Smooth muscle cell (in vitro differentiated cells): ENCODE data around the gene PIAS1. TPM values are rescaled to one million over a fixed set of nuclear protein-coding genes. Genes with fewer than 3 reads are reported as not detected.
"Not testable (repeated sequence)": the region's sequence is repeated elsewhere in the genome, so short reads cannot be mapped to it uniquely, and the experiment has no call there.

Source experiments
- DNase-seq: peaks from one replicate; lab custom pipeline; 2025; ENCODE audit not compliant: unreplicated experiment; lab: John Stamatoyannopoulos, UW
- H2AFZ ChIP-seq: fragments of 200-600 bp; sonication (generic); 2 replicates; pipeline ENCODE4 v1.6.0; 2016; ENCODE audit warnings: antibody characterized with exemption, low read depth, mild to moderate bottlenecking
- H3F3A ChIP-seq: fragments of 200-600 bp; sonication (generic); 2 replicates; pipeline ENCODE4 v1.6.0; 2017; ENCODE audit warnings: antibody characterized with exemption, low read depth
- H3K27ac ChIP-seq: fragments of 200-600 bp; sonication (generic); 2 replicates; pipeline ENCODE4 v1.5.1; 2016; ENCODE audit warnings: low read depth, mild to moderate bottlenecking
- H3K27me3 ChIP-seq: fragments of 200-600 bp; sonication (generic); 2 replicates; pipeline ENCODE4 v1.6.1; 2016; ENCODE audit warnings: low read depth, mild to moderate bottlenecking
- H3K36me3 ChIP-seq: fragments of 200-600 bp; sonication (generic); 2 replicates; pipeline ENCODE4 v1.5.1; 2016; ENCODE audit warnings: low read depth
- H3K4me1 ChIP-seq: fragments of 200-600 bp; sonication (generic); 2 replicates; pipeline ENCODE4 v1.5.1; 2016; ENCODE audit warnings: low read depth
- H3K4me2 ChIP-seq: fragments of 200-600 bp; sonication (generic); 2 replicates; pipeline ENCODE4 v1.6.0; 2016; ENCODE audit warnings: mild to moderate bottlenecking
- H3K4me3 ChIP-seq: fragments of 200-600 bp; sonication (generic); 2 replicates; pipeline ENCODE4 v1.5.1; 2016; ENCODE audit warnings: mild to moderate bottlenecking
- H3K79me2 ChIP-seq: fragments of 200-600 bp; sonication (generic); 2 replicates; pipeline ENCODE4 v1.6.0; 2016; ENCODE audit warnings: low read depth, mild to moderate bottlenecking
- H3K9ac ChIP-seq: fragments of 200-600 bp; sonication (generic); 2 replicates; pipeline ENCODE4 v1.6.0; 2016; ENCODE audit warnings: low read depth
- H3K9me3 ChIP-seq: fragments of 200-600 bp; sonication (generic); replicated peaks from 2 replicates; pipeline ENCODE4 v1.5.1; 2016; ENCODE audit warnings: low read depth
- H4K20me1 ChIP-seq: fragments of 200-600 bp; sonication (generic); 2 replicates; pipeline ENCODE4 v1.6.0; 2016; ENCODE audit warnings: low read depth
- WGBS: methylation state at CpG from one replicate; pipeline ENCODE4 v1.1.7; 2016; ENCODE audit warnings: low lambda C conversion rate; 5-methylcytosine and 5-hydroxymethylcytosine counted together
- polyA plus RNA-seq: library from polyadenylated mRNA; unstranded; fragments of >200 nt; fragmentation: Nextera tagmentation; extraction: Ambion mirVana; gene quantifications from 2 replicates; pipeline ENCODE4 v1.2.1, GENCODE V29; 2016
- total RNA-seq: library from RNA; depleted of rRNA; stranded (reverse); fragments of >200 nt; gene quantifications from 2 replicates; pipeline ENCODE4 v1.2.3, GENCODE V29; 2014
- TF ChIP-seq, protein P1 (sequence below): fragments of 200-600 bp; sonication (generic); IDR thresholded peaks from 2 replicates; pipeline ENCODE4 v1.5.1; 2017; ENCODE audit warnings: borderline replicate concordance, mild to moderate bottlenecking, antibody characterized with exemption; ENCODE audit not compliant: insufficient read depth, poor library complexity, severe bottlenecking

The PIAS1 gene
- total and polyA plus RNA-seq, 2 experiments from 2014 or later = 46.4 to 56.1 TPM

DNA sequence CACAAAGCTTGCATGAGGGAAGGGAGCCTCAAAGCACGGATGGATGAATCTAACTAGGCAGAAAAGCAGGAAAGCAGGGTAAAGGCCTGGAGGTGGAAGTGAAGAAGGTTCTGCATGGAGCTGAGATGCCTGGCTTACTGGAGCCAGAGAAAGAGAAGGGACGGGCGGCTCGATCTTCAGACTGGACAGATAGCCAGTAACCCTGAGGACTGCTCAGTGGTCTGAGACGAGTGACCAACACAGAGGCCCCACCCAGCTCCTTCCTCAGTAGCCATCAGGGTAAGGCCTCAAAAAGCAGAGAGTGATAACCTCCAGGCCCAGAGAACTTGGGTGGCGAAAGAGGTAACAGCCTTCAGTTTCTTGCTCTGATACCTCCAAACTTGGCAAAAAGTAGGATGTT is 169.1 kb downstream of the PIAS1 start:
- no peak overlapping the region for H3K27ac ChIP-seq
- no peak overlapping the region for H2AFZ ChIP-seq
- H4K20me1 ChIP-seq = peaks cover 4% of the 10 kb centered on the region
- no peaks in the 10 kb centered on the region for H3K9me3 ChIP-seq
- no peaks in the 10 kb centered on the region for H3K36me3 ChIP-seq
- H3K9ac ChIP-seq = no peak overlapping the region
- no peaks in the 10 kb centered on the region for H3K27me3 ChIP-seq
- H3K4me2 ChIP-seq = no peak overlapping the region
- TF ChIP-seq, protein P1, sequence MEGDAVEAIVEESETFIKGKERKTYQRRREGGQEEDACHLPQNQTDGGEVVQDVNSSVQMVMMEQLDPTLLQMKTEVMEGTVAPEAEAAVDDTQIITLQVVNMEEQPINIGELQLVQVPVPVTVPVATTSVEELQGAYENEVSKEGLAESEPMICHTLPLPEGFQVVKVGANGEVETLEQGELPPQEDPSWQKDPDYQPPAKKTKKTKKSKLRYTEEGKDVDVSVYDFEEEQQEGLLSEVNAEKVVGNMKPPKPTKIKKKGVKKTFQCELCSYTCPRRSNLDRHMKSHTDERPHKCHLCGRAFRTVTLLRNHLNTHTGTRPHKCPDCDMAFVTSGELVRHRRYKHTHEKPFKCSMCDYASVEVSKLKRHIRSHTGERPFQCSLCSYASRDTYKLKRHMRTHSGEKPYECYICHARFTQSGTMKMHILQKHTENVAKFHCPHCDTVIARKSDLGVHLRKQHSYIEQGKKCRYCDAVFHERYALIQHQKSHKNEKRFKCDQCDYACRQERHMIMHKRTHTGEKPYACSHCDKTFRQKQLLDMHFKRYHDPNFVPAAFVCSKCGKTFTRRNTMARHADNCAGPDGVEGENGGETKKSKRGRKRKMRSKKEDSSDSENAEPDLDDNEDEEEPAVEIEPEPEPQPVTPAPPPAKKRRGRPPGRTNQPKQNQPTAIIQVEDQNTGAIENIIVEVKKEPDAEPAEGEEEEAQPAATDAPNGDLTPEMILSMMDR = no peak
- no peak overlapping the region for H3K4me3 ChIP-seq
- H3F3A ChIP-seq = no peaks in the 10 kb centered on the region
- H3K79me2 ChIP-seq = peaks cover 40% of the 10 kb centered on the region
- WGBS = 96% methylated on average over 6 of the region's 6 CpGs
- no peak for DNase-seq
- H3K4me1 ChIP-seq = peaks cover 3% of the 10 kb centered on the region

- no peak for DNase-seq
- Histone ChIP-seq H3K27ac (no peak overlapping the region), H4K20me1 (peaks cover 10% of the 10 kb centered on the region), H3K4me2 (no peak overlapping the region), H3K4me3 (no peak overlapping the region), H3K9ac (no peak overlapping the region), H3K79me2 (peaks cover 46% of the 10 kb centered on the region), H2AFZ (no peak overlapping the region), H3K36me3 (no peaks in the 10 kb centered on the region), H3K27me3 (no peaks in the 10 kb centered on the region), H3K9me3 (no peaks in the 10 kb centered on the region), H3F3A (no peaks in the 10 kb centered on the region), H3K4me1 (peaks cover 9% of the 10 kb centered on the region)
- TF ChIP-seq, protein P1 = no peak
- WGBS = 59% methylated on average over 3 of the region's 3 CpGs
Measured at GRCh38 chr15:68224108-68224507, 170.0 kb downstream of the PIAS1 start.

- no peaks in the 10 kb centered on the region for H3K27me3 ChIP-seq
- H4K20me1 ChIP-seq = peaks cover 10% of the 10 kb centered on the region
- no peak overlapping the region for H3K9ac ChIP-seq
- no peak for DNase-seq
- H3K36me3 ChIP-seq = no peaks in the 10 kb centered on the region
- peaks cover 9% of the 10 kb centered on the region for H3K4me1 ChIP-seq
- TF ChIP-seq, protein P1 = no peak
- WGBS = 96% methylated on average over 3 of the region's 3 CpGs
- no peaks in the 10 kb centered on the region for H3K9me3 ChIP-seq
- no peak overlapping the region for H3K4me2 ChIP-seq
- H2AFZ ChIP-seq = no peak overlapping the region
- no peak overlapping the region for H3K27ac ChIP-seq
- H3F3A ChIP-seq = no peaks in the 10 kb centered on the region
- H3K79me2 ChIP-seq = peaks cover 46% of the 10 kb centered on the region
- H3K4me3 ChIP-seq = no peak overlapping the region
Measured at GRCh38 chr15:68224546-68225250, 170.6 kb downstream of the PIAS1 start.

DNA sequence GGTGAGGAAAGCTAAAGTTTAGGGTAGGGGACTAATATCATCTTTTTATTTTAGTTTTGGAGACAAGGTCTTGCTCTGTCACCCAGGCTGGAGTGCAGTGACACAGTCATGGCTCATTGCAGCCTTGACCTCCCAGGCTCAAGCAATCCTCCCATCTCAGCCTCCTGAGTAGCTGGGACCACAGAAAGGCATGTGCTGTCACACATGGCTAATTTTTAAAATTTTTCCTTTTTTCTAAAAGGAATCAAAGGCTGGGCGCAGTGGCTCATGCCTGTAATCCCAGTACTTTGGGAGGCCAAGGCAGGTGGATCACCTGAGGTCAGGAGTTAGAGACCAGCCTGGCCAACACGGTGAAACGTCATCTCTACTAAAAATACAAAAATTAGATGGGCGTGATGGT is 171.3 kb downstream of the PIAS1 start:
- not testable (repeated sequence) for H3F3A ChIP-seq, H3K4me3 ChIP-seq, H3K27ac ChIP-seq, H2AFZ ChIP-seq, H3K27me3 ChIP-seq, DNase-seq, H3K36me3 ChIP-seq, H3K4me2 ChIP-seq, H3K9me3 ChIP-seq, H3K9ac ChIP-seq
- peaks cover 15% of the 10 kb centered on the region for H3K4me1 ChIP-seq
- 99% methylated on average over 4 of the region's 4 CpGs for WGBS
- peaks cover 10% of the 10 kb centered on the region for H4K20me1 ChIP-seq
- peaks cover 44% of the 10 kb centered on the region for H3K79me2 ChIP-seq
